ENCODE data around the gene POLR2M. TPM values are rescaled to one million over a fixed set of nuclear protein-coding genes. Genes with fewer than 3 reads are reported as not detected.

The POLR2M gene
- total RNA-seq, 1 experiment from 2014 or later, result 110 TPM

DNA sequence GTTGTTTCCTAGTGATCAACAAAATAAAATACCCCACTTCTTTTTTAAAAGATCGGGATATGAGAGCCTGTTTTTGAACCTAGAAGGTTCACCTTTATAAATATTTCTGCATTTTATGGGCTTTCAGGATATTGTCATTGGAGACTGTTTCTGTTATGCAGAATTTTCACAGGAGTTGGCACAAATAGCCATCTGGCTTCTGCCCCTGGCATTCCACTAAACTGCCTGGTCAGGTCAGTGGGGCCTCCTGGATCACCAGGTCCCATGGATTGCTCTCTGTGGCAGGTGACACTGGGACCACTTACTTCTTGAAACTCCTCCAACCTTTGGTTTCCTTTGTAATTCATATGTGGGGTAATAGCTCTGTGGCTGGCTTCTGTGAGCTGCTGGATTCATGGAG is 25.5 kb upstream of the POLR2M start:
- H3K27me3 ChIP-seq (ENCODE audit: control insufficient read depth, insufficient read depth, low read length), result no peaks in the 10 kb centered on the region
- no peak overlapping the region for H3K4me3 ChIP-seq (ENCODE audit: insufficient read depth, low read depth, low read length)
- no peak for DNase-seq
- H3K36me3 ChIP-seq (replicated peaks; ENCODE audit: control insufficient read depth, insufficient read depth, low read length), result no peaks in the 10 kb centered on the region

DNA sequence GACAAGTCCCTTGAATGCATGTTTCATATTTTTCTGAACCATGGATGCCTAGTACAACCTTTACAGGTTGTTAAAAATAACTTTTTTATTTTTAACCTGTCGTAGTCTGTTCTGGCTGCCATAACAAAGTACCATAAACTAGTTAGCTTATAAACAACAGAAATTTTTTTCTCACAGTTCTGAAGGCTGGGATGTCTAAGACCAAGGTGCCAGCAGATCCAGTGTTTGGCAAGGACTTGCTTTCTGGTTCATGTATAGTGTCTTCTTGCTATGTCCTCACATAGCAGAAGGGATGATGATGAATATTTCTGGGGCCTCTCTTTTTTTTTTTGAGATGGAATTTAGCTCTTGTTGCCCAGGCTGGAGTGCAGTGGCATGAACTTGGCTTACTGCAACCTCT is 23.0 kb upstream of the POLR2M start:
- Histone ChIP-seq H3K27me3 (ENCODE audit: control insufficient read depth, insufficient read depth, low read length) (no peaks in the 10 kb centered on the region), H3K36me3 (replicated peaks; ENCODE audit: control insufficient read depth, insufficient read depth, low read length) (no peaks in the 10 kb centered on the region), H3K4me3 (ENCODE audit: insufficient read depth, low read depth, low read length) (no peak overlapping the region)
- no peak for DNase-seq

DNA sequence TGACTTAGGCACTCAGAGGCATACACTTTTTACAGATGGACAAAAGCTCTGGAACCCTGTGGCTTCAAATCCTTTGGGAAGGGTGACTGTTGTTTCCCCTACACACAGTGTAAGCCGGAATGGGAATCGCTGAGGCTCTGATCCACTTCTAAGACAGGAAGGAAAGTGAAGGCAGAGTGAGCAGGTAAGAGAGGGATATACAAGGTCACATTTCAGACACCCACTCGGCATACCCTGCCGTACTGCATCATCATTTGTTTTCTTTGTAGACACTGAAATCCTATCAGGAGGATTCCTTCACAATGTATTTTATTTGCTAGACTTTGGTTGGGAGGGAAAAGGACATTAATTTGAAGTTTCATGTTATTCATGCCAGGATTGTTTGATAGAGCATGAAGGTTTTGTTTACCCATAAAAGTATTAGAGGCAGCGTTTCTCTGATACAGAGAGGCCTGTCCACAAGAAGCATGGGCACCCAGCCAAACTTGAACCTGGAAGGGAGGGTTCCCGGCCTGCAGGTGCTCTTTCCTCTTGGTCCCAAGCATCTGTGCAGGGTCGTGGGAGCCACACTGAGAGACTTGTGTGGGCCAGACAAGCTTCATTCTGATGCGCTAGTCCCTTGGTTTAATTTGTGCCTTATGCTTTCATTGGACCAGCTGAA is 21.9 kb upstream of the POLR2M start:
- Histone ChIP-seq H3K27me3 (ENCODE audit: control insufficient read depth, insufficient read depth, low read length) (no peaks in the 10 kb centered on the region), H3K4me3 (ENCODE audit: insufficient read depth, low read depth, low read length) (no peak overlapping the region), H3K36me3 (replicated peaks; ENCODE audit: control insufficient read depth, insufficient read depth, low read length) (no peaks in the 10 kb centered on the region)
- no peak for DNase-seq

DNA sequence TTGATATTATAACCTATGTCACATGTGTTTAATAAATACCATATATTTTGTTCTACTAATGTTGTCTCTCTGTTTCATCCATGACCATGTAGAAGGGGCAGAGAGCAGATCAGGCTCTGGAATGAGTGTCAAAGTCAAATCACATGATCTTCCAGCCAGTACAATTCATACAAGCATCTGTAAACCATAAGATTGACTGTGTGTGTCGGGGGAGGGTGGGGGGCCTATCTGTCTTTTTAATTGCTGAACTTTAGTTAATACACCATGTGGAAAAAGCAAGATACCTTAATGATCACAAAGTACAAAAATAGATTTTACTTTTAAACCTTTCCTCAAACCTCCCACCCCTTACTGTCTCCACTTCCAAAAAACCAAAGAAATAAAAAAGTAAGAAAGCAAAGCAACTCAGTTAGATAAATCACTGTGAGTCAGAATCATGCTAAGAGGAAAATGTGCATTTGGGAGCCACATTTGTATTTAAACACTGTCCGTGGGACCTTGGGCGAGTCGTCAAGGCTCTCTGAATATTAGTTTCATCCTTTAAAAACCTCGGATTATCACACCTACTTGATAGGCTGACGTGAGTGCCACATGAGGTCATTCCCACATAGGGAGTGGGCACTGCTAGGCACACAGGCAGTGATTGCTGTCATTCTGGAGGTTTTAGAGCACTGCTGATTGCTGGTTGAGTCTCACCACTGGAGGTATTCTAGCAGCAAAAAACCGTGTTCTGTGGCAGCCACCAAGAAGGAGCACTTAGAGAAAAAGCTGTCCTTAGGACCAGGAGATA is 21.0 kb upstream of the POLR2M start:
- Histone ChIP-seq H3K36me3 (replicated peaks; ENCODE audit: control insufficient read depth, insufficient read depth, low read length) (no peaks in the 10 kb centered on the region), H3K4me3 (ENCODE audit: insufficient read depth, low read depth, low read length) (no peak overlapping the region), H3K27me3 (ENCODE audit: control insufficient read depth, insufficient read depth, low read length) (no peaks in the 10 kb centered on the region)
- DNase-seq, result no peak

DNA sequence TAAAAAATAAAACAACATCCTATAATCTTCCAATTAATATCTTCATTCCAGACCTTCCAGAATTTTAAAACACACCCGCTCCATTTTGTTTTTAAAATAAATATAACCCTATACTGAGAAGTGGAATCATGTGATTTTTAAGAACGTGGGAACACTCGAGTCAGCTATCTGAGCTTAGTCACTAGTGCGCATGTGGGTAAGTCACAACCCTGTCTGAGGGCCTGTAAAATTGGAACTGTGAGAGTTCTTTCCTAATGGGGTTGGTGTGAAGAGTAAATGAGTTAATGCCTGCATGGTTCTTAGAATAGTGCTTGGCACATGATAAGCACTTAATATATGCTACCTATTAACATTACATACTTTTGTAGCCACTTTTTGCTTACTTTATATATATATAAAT is 19.9 kb upstream of the POLR2M start:
- H3K27me3 ChIP-seq (ENCODE audit: control insufficient read depth, insufficient read depth, low read length), result no peaks in the 10 kb centered on the region
- no peak overlapping the region for H3K4me3 ChIP-seq (ENCODE audit: insufficient read depth, low read depth, low read length)
- no peaks in the 10 kb centered on the region for H3K36me3 ChIP-seq (replicated peaks; ENCODE audit: control insufficient read depth, insufficient read depth, low read length)
- no peak for DNase-seq

DNA sequence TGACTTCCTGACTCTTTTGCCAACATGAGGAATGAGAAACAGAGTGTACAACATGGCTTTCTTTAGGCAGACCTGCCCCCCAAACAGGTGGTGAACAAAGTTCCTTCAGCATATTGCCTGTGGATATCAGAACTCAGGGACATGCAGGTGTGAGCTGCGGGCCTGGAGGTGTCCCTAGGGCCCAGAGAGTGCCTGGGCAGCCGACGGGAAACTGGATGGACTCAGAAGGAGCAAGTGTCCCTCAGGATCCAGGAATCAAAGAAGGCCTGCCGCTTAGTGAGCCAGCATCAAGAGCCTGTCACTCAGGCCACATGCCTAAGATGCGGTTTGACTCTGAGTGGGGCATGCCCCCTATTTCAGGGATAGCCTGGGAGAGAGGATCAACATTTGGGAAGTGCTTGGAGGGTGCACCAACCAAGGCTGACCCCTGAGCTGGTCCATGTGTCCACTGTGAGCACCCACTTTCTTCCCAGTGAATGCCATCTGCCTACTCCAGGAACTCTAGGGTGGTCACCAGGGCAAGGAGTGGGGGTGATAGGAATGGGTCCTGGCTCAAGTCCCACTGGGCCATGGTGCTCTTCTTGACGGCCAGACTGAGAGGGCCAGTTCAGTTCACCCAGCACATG is 16.1 kb upstream of the POLR2M start:
- Histone ChIP-seq H3K36me3 (replicated peaks; ENCODE audit: control insufficient read depth, insufficient read depth, low read length) (no peaks in the 10 kb centered on the region), H3K27me3 (ENCODE audit: control insufficient read depth, insufficient read depth, low read length) (no peaks in the 10 kb centered on the region), H3K4me3 (ENCODE audit: insufficient read depth, low read depth, low read length) (no peak overlapping the region)
- no peak for DNase-seq

DNA sequence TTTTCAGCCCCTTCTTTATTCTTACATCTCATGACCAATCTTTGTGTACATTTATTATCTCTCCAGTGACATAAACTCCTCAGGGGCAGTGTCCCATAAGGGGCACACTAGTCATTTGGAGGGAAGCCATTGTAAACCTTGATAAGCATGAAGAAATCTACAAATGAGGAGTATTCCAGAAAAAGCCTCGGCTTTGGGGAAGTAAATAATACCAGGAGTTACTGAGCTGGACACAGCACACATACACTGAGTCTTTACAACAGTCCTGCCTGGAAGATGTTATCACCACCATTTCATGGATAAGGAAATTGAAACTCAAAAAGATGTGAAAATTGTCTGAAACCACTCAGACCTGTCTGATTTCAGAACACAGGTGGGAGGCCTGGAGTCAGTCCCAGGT is 15.4 kb upstream of the POLR2M start:
- H3K36me3 ChIP-seq (replicated peaks; ENCODE audit: control insufficient read depth, insufficient read depth, low read length), result no peaks in the 10 kb centered on the region
- H3K27me3 ChIP-seq (ENCODE audit: control insufficient read depth, insufficient read depth, low read length), result no peaks in the 10 kb centered on the region
- DNase-seq, result no peak
- H3K4me3 ChIP-seq (ENCODE audit: insufficient read depth, low read depth, low read length), result no peak overlapping the region

DNA sequence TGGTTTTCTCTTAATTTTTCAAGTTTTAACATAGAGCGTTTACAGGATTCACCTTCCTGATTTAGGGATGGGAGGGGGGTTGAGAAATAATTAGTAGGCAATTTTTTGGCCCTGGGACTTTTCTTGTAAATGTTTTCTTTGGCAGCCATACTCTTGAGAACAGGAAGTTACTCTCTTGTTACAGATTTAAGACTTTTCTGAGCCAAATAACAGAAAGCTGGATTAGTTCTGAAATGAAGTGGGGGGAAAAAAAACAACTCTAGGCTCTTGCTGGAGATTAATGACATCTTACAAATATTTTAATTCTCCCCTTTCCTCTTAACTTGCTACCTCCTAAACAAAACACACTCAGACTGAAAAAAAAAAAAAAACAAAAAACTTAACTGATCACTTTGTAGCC is 13.8 kb upstream of the POLR2M start:
- Histone ChIP-seq H3K27me3 (ENCODE audit: control insufficient read depth, insufficient read depth, low read length) (no peaks in the 10 kb centered on the region), H3K36me3 (replicated peaks; ENCODE audit: control insufficient read depth, insufficient read depth, low read length) (no peaks in the 10 kb centered on the region), H3K4me3 (ENCODE audit: insufficient read depth, low read depth, low read length) (no peak overlapping the region)
- no peak for DNase-seq

DNA sequence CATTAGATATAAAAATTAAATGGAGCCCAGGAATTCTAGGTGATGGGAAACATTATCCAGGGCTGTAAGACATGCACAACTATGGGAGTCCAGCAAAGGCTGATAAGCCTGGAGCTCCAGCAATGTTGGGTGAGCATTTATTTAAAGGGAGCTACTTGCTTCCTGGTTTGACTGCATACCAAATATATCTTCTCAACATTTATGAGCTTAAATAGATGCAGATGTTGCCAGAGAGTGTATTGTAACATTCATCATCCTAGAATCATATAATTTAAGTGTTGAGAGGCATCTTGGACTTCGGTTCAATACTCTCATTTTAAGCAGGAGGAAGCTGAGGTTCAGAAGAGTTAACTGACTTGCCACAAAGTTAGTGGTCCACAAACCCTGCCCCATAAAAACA is 12.2 kb upstream of the POLR2M start:
- H3K36me3 ChIP-seq (replicated peaks; ENCODE audit: control insufficient read depth, insufficient read depth, low read length), result no peaks in the 10 kb centered on the region
- no peaks in the 10 kb centered on the region for H3K27me3 ChIP-seq (ENCODE audit: control insufficient read depth, insufficient read depth, low read length)
- no peak for DNase-seq

DNA sequence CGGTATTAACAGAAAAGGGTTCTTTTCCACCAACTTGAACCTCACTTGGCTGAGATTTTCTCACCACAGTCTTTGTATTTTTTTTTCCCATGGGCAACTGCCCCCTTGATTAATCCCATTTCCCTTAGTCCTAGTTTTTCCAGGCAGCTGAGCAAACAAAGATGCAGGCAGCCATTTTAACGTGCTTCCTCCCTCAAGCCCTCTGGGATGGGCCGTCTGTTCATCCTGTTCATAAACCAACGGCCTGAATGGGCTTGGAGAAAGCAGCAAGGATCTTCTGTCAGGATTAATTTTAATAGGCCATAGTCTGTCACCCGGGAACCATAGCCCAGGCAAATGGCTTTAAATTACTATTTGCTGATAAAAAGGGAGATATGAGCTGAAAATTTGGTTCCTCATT is 10.4 kb upstream of the POLR2M start:
- H3K27me3 ChIP-seq (ENCODE audit: control insufficient read depth, insufficient read depth, low read length), result no peaks in the 10 kb centered on the region
- DNase-seq, result no peak
- no peaks in the 10 kb centered on the region for H3K36me3 ChIP-seq (replicated peaks; ENCODE audit: control insufficient read depth, insufficient read depth, low read length)
- H3K4me3 ChIP-seq (ENCODE audit: insufficient read depth, low read depth, low read length), result no peak overlapping the region

More for the DNA sequence above, 12.2 kb upstream of the POLR2M start:
- H3K4me3 ChIP-seq (ENCODE audit: insufficient read depth, low read depth, low read length), result no peak overlapping the region

DNA sequence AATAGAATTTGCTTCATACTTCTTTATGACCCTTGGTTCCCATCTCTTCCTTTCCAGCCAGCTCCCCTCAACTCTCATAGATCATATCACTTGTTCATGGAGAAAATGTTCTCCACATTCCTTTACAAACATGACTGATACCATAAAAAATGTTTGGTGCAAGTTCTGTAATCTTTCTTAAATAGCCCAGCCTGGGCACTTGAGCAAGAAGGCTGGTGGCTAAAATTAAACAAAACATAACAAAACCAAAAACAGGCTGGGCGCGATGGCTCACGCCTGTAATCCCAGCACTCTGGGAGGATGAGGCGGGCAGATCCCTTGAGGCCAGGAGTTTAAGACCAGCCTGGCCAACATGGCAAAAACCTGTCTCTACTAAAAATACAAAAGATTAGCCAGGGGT is 8.9 kb upstream of the POLR2M start:
- no peak for DNase-seq
- H3K36me3 ChIP-seq (replicated peaks; ENCODE audit: control insufficient read depth, insufficient read depth, low read length), result no peaks in the 10 kb centered on the region
- H3K4me3 ChIP-seq (ENCODE audit: insufficient read depth, low read depth, low read length), result no peak overlapping the region
- peaks cover 1% of the 10 kb centered on the region; the same call in 1 of the 2 replicates for H3K27me3 ChIP-seq (ENCODE audit: control insufficient read depth, insufficient read depth, low read length)

DNA sequence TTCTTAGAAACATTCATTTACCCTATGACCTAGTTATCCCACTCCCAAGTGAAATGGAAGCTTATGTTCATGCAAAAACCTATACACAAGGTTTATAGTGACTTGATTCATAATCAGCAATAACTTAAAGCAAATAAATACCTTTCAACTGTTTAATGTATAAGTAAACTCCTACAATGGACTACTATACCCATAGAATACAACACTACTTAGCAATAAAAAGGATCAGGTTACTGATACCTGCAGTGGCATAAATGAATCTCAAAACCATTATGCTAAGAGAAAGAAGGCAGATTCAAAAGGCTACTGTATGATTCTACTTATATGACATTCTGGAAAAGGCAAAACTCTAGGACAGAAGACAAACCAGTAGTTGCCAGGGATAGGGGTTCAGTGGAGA is 8.3 kb upstream of the POLR2M start:
- DNase-seq, result no peak
- H3K4me3 ChIP-seq (ENCODE audit: insufficient read depth, low read depth, low read length), result no peak overlapping the region
- H3K27me3 ChIP-seq (ENCODE audit: control insufficient read depth, insufficient read depth, low read length), result peaks cover 2% of the 10 kb centered on the region; the same call in 1 of the 2 replicates

DNA sequence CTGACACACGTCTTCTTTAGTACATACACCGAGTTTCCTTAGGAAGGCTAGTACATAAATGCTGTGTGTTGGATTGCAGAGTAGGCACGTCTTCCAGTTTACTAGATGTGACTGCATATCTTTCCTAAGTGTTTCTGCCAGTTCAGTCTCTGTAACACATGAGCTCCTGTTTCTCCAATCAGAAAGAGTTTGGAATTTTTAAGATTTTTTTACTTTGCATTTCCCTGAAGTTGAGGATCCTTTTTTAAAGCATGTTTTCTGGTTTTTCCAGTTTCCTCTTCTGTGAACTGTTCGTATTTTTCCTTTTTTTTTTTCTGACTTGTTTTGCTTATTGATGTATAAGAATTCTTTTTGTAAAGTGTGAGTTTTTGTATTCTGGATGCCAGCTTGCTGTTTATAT is 7.5 kb upstream of the POLR2M start:
- no peak overlapping the region for H3K4me3 ChIP-seq (ENCODE audit: insufficient read depth, low read depth, low read length)
- H3K27me3 ChIP-seq (ENCODE audit: control insufficient read depth, insufficient read depth, low read length), result peaks cover 2% of the 10 kb centered on the region; the same call in 1 of the 2 replicates
- no peak for DNase-seq
- no peaks in the 10 kb centered on the region for H3K36me3 ChIP-seq (replicated peaks; ENCODE audit: control insufficient read depth, insufficient read depth, low read length)

More for the DNA sequence above, 8.3 kb upstream of the POLR2M start:
- no peaks in the 10 kb centered on the region for H3K36me3 ChIP-seq (replicated peaks; ENCODE audit: control insufficient read depth, insufficient read depth, low read length)

DNA sequence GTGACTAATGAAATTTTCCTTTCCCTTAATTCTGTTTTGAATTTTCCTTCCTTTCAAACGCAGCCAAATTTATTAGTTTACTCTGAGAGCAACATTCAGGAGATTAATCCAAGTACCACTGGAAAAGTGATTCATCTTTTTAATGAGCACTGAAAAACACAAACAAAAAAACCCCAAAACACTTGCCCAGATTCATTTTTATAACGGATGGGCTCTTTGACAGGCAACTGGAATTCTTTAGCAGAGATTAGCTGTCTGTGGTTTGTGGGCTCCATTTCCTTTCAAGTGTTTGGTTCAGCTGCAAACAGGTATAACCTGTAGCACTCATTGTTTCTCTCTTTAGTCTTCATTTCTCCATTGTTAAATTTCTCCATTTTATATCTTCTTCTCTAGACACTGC is 3.1 kb upstream of the POLR2M start:
- Histone ChIP-seq H3K36me3 (replicated peaks; ENCODE audit: control insufficient read depth, insufficient read depth, low read length) (no peaks in the 10 kb centered on the region), H3K4me3 (ENCODE audit: insufficient read depth, low read depth, low read length) (no peak overlapping the region), H3K27me3 (ENCODE audit: control insufficient read depth, insufficient read depth, low read length) (peaks cover 2% of the 10 kb centered on the region; the same call in 1 of the 2 replicates)
- DNase-seq, result no peak

DNA sequence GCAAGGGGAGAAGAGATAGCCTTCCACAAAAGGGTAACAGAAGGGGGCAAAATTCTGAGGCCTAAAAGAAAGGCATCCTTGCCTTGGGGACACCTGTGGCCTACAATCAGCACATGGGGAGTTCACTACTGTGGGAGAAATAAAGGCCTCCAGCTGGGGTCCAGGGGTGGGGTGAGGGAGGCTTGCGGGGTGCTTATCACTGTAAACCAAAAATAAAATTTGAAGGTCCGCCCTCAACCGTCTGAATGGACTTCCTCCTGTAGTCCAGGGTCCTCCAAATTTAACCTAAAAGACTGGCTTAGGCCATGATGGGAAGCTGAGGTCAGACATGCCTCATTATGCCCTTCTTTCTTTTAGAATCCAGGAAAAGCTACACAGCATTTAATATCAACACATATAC is 2.1 kb upstream of the POLR2M start:
- H3K4me3 ChIP-seq (ENCODE audit: insufficient read depth, low read depth, low read length), result no peak overlapping the region
- peaks cover 2% of the 10 kb centered on the region; the same call in 1 of the 2 replicates for H3K36me3 ChIP-seq (replicated peaks; ENCODE audit: control insufficient read depth, insufficient read depth, low read length)
- no peak for DNase-seq
- peaks cover 2% of the 10 kb centered on the region; the same call in 1 of the 2 replicates for H3K27me3 ChIP-seq (ENCODE audit: control insufficient read depth, insufficient read depth, low read length)

Data from H7 (cell line).